ENCODE results near the gene OR51E2.

GRCh38 chr11:4664183-4664582 lies 33.5 kb downstream of the OR51E2 start:
- TF ChIP-seq CTCF (IDR thresholded peaks at IDR 0.05) (no peak), POLR2A (IDR thresholded peaks at IDR 0.05) (no peak)

Measured in esophagus squamous epithelium (tissue), 4 donors.